ENCODE results near the gene RAPGEF1. TPM values are rescaled to one million over a fixed set of nuclear protein-coding genes. Genes with fewer than 3 reads are reported as not detected.

RAPGEF1 gene
- total RNA-seq, 6 experiments from 2014 or later = 22.9 to 53.6 (median 30.2) TPM

DNA sequence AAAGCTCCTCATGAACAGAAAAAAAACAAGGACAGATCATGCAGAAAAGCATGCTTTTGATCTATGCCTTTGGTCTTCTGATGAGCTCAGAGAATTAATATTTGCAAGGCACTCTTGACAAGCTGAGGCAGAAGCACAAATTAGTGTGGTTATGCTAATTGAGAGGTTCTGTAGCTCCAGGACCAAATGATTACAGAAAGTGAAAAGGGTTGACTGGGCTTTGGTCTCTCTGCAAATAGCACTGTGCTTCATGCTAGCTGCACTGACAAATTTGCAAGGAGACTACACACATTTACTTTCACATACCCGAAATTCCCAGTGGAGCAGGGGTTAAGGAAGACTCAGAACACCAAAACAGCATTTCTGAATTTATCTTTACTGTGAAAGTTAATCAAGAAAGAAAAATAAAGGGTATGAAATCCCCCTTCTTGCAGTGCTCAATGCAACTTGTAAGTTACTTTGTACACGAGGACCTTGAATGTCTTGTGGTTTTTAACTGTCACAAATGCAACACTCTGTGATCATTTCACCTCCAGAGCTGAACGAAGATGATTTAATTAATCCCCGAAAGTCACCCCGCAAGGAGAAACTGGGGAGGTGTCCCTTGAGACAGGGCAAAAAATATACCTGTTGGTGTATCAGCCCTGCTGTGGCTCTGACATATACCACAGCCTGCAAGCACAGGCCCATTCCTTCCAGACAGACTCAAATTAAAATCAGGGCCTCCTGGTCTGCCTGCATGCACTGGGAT lies 11.9 kb downstream of the RAPGEF1 start:
- no peaks in the 10 kb centered on the region for H3K27me3 ChIP-seq
- no peak for TF ChIP-seq CTCF (IDR thresholded peaks at IDR 0.05)
- TF ChIP-seq POLR2A (IDR thresholded peaks at IDR 0.05) = no peak
- H3K9me3 ChIP-seq = no peaks in the 10 kb centered on the region
- H3K4me3 ChIP-seq = no peak overlapping the region
- no peak for ATAC-seq
- no peak for DNase-seq
- 34% methylated on average over 5 of the region's 5 CpGs for WGBS (ENCODE audit: insufficient coverage, low coverage, low lambda C conversion rate, missing lambda C conversion rate)
- H3K36me3 ChIP-seq = no peaks in the 10 kb centered on the region
- peaks cover 2 to 64% (median 28%) of the 10 kb centered on the region in 4 donors for H3K4me1 ChIP-seq
- H3K27ac ChIP-seq = peak overlapping the region; percentile 15 to 56 (median 30)
- intact Hi-C loops (cut with DNase I) = no loop called here

GRCh38 chr9:131727184-131727759 lies 12.6 kb downstream of the RAPGEF1 start:
- Histone ChIP-seq H3K9me3 (no peaks in the 10 kb centered on the region), H3K36me3 (no peaks in the 10 kb centered on the region), H3K4me1 (peaks cover 2 to 58% (median 21%) of the 10 kb centered on the region in 4 donors), H3K4me3 (no peak overlapping the region), H3K27me3 (no peaks in the 10 kb centered on the region), H3K27ac (peak overlapping the region in 2 of 3 donors; percentile 24 to 56)
- DNase-seq (no peak), ATAC-seq (peak; percentile 28 to 44 (median 35))
- WGBS (ENCODE audit: insufficient coverage, low coverage, low lambda C conversion rate, missing lambda C conversion rate) = 44% methylated on average over 7 of the region's 7 CpGs
- intact Hi-C loops (cut with DNase I) = no loop called here
- TF ChIP-seq POLR2A (IDR thresholded peaks at IDR 0.05) = no peak
- TF ChIP-seq CTCF (IDR thresholded peaks at IDR 0.05) = no peak

DNA sequence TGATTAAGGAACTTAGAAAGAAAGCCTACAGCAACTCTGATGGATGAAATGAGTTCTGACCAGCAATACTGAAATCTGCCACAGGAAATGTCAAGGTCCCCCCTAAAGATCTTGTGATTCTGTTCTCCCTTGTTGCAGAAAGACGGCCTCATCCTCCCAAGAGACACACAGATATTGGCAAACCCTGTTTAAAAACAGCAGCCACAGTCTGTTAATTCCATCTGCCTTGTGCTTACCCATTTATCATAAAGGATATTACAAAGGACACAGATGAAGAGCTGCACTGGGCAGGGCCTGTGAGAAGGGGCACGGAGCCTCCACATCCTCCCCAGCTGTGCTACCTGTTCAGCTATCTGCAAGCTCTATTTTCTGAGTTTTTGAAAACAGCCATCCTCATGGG lies 15.2 kb downstream of the RAPGEF1 start:
- no CpG with 5 or more reads among the region's 2 CpGs for WGBS (ENCODE audit: insufficient coverage, low coverage, low lambda C conversion rate, missing lambda C conversion rate)
- Histone ChIP-seq H3K27me3 (no peaks in the 10 kb centered on the region), H3K4me3 (no peak overlapping the region), H3K27ac (no peak overlapping the region), H3K9me3 (no peaks in the 10 kb centered on the region), H3K4me1 (peaks cover 0 to 35% (median 12%) of the 10 kb centered on the region in 4 donors), H3K36me3 (no peaks in the 10 kb centered on the region)
- DNase-seq (no peak), ATAC-seq (no peak)
- intact Hi-C loops (cut with DNase I) = no loop called here
- TF ChIP-seq CTCF (IDR thresholded peaks at IDR 0.05) (no peak), POLR2A (IDR thresholded peaks at IDR 0.05) (no peak)

DNA sequence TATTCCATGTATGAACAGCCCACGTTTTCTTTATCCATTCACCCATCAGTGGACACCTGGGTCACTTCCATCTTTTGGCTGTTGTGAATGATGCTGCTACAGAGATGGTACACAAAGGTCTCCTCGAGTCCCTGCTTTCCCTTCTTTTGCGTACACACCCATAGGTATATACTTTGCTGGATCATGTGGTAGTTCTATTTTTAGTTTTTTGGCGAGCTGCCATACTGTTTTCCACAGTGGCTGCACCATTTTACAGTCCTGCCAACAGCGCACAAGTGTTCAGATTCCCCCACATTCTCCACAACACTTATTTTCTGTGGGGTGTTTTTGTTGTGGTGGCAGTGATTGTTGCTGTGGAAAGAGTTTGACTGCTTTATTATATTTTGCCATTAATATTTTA lies 16.2 kb downstream of the RAPGEF1 start:
- intact Hi-C loops (cut with DNase I) = no loop called here
- no peak for ATAC-seq
- no peaks in the 10 kb centered on the region for H3K9me3 ChIP-seq
- TF ChIP-seq CTCF (IDR thresholded peaks at IDR 0.05) (no peak), POLR2A (IDR thresholded peaks at IDR 0.05) (no peak)
- H3K4me3 ChIP-seq = no peak overlapping the region
- H3K27me3 ChIP-seq = no peaks in the 10 kb centered on the region
- H3K4me1 ChIP-seq = peaks cover 0 to 27% (median 11%) of the 10 kb centered on the region in 4 donors
- no peak for DNase-seq
- 76% methylated on average over 5 of the region's 5 CpGs for WGBS (ENCODE audit: insufficient coverage, low coverage, low lambda C conversion rate, missing lambda C conversion rate)
- no peaks in the 10 kb centered on the region for H3K36me3 ChIP-seq
- H3K27ac ChIP-seq = no peak overlapping the region
